Panc1 (cell line): ENCODE results near the gene RHOH. TPM values are rescaled to one million over a fixed set of nuclear protein-coding genes. Genes with fewer than 3 reads are reported as not detected.

Experiments
- ATAC-seq: fragments of 200-7000 bp; cut with Tn5 transposase; 2 replicates; pipeline ENCODE4 v1.9.1; 2020; ENCODE audit warnings: mild to moderate bottlenecking, moderate library complexity
- BruUV-seq: library from RNA; stranded (reverse); fragments of 400-500 nt; replicated peaks from 2 replicates; lab custom pipeline; 2021; lab: Mats Ljungman, UMichigan
- CTCF ChIA-PET: fragments of 300-600 bp; sonication (Branson Sonifier 250); formaldehyde crosslinking; loops from one replicate; lab custom pipeline; 2022; ENCODE audit warnings: antibody characterized with exemption; lab: Charles Lee
- POLR2A ChIA-PET: fragments of 300-600 bp; sonication (Branson Sonifier 250); formaldehyde crosslinking; loops from one replicate; lab custom pipeline; 2022; ENCODE audit warnings: antibody characterized with exemption; lab: Charles Lee
- DNase-seq: peaks from one replicate; pipeline ENCODE4 v3.0.0-alpha.2; 2010; ENCODE audit warnings: low read depth, low spot score
- H3K27ac ChIP-seq: 2 replicates; pipeline ENCODE4 v1.5.1; 2011; ENCODE audit warnings: mild to moderate bottlenecking, low read length, inconsistent platforms
- H3K27me3 ChIP-seq: fragments of 200-500 bp; sonication (Bioruptor generic); 2 replicates; pipeline ENCODE4 v1.6.0; 2014; ENCODE audit warnings: low read length, inconsistent platforms; ENCODE audit not compliant: control insufficient read depth, insufficient read depth
- H3K36me3 ChIP-seq: fragments of 200-500 bp; sonication (Bioruptor generic); 2 replicates; pipeline ENCODE4 v1.5.1; 2014; ENCODE audit warnings: inconsistent platforms, mild to moderate bottlenecking, low read length, moderate library complexity; ENCODE audit not compliant: control insufficient read depth, insufficient read depth
- H3K4me1 ChIP-seq: 2 replicates; pipeline ENCODE4 v1.5.1; 2011; ENCODE audit warnings: inconsistent platforms, mild to moderate bottlenecking, low read length, moderate library complexity; ENCODE audit not compliant: control insufficient read depth, insufficient read depth
- H3K4me3 ChIP-seq, 2 experiments: 2 replicates each; pipeline ENCODE4 v1.5.1; 2011 to 2012; ENCODE audit warnings: low read depth in 2 of 2, low read length in 2 of 2, mild to moderate bottlenecking in 2 of 2, inconsistent platforms in 1 of 2, moderate library complexity in 1 of 2
- H3K9me3 ChIP-seq: fragments of 200-500 bp; sonication (Bioruptor generic); 2 replicates; pipeline ENCODE4 v1.5.1; 2014; ENCODE audit warnings: low read depth, mild to moderate bottlenecking, inconsistent platforms, low read length, moderate library complexity; ENCODE audit not compliant: control insufficient read depth, insufficient read depth
- POLR2AphosphoS5 ChIP-seq: IDR thresholded peaks from 2 replicates; pipeline ENCODE4 v1.6.1; 2012; ENCODE audit warnings: mild to moderate bottlenecking, low read depth, low read length, moderate library complexity
- SIN3A ChIP-seq: IDR thresholded peaks from 2 replicates; pipeline ENCODE4 v1.6.1; 2012; ENCODE audit warnings: low read depth, mild to moderate bottlenecking, low read length, moderate library complexity, borderline replicate concordance; ENCODE audit not compliant: insufficient read depth
- TCF7L2 ChIP-seq: IDR thresholded peaks from 2 replicates; pipeline ENCODE4 v1.6.1; 2011; ENCODE audit warnings: mild to moderate bottlenecking, low read depth, low read length, inconsistent platforms
- in situ Hi-C: cut with HindIII; loops from 2 replicates; pipeline ENCODE4 v1.10.0; 2016; ENCODE audit warnings: low sequenced_read_pairs, low pct_unique_long_range_greater_than_20kb
- intact Hi-C: fragments of 100-400 bp; cut with micrococcal nuclease; formaldehyde crosslinking; loops from one replicate; pipeline ENCODE4 v1.10.0; 2022; ENCODE audit not compliant: unreplicated experiment
- total RNA-seq: library from RNA; stranded (reverse); gene quantifications from one replicate; pipeline ENCODE4 v1.2.1, GENCODE V29; 2021; ENCODE audit not compliant: unreplicated experiment
- TF ChIP-seq, protein P1 (sequence below), 2 experiments: IDR thresholded peaks; 2 replicates each; pipeline ENCODE4 v1.6.1; 2011 to 2012; ENCODE audit warnings: low read depth in 2 of 2, control low read depth in 1 of 2, low read length in 1 of 2, mild to moderate bottlenecking in 1 of 2, moderate library complexity in 1 of 2; ENCODE audit not compliant: insufficient read depth in 1 of 2
- TF ChIP-seq, protein P2 (sequence below): fragments of 450-650 bp; IDR thresholded peaks from 2 replicates; pipeline ENCODE4 v1.5.1; 2017; ENCODE audit warnings: mild to moderate bottlenecking

Gene RHOH
- total RNA-seq, 1 experiment from 2014 or later: 1.2 TPM

DNA sequence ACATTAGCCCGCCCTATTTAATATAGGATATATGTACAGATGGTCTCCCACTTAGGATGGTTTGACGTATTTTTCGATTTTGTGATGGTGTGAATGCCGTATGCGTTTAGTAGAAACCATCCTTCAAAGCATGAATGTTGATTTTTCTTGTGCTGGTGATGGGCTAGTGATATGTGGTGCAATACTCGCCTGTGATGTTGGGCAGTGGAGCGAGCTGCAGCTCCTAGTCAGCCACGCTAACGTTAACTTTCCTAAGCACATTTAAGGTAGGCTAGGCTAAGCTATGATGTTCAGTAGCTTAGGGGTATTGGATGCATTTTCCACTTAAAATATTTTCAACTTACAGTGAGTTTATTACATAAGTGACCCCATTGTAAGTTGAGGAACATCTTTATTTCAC lies 36.6 kb upstream of the RHOH start:
- in situ Hi-C loops: no loop called here
- Histone ChIP-seq H3K27ac (no peak overlapping the region), H3K4me1 (no peaks in the 10 kb centered on the region), H3K27me3 (no peaks in the 10 kb centered on the region), H3K36me3 (no peaks in the 10 kb centered on the region), H3K9me3 (no peaks in the 10 kb centered on the region), H3K4me3 (no peak overlapping the region)
- CTCF ChIA-PET: no interaction called here
- no peak for ATAC-seq
- no TSS peak for BruUV-seq
- POLR2A ChIA-PET: interaction anchor here (0.6 kb wide), 1 partner anchor 394 kb away, joined by 4 read pairs; no protein-coding TSS in a partner anchor
- no peak for DNase-seq
- TF ChIP-seq SIN3A (no peak), POLR2AphosphoS5 (no peak), TCF7L2 (no peak)
- TF ChIP-seq, protein P1, sequence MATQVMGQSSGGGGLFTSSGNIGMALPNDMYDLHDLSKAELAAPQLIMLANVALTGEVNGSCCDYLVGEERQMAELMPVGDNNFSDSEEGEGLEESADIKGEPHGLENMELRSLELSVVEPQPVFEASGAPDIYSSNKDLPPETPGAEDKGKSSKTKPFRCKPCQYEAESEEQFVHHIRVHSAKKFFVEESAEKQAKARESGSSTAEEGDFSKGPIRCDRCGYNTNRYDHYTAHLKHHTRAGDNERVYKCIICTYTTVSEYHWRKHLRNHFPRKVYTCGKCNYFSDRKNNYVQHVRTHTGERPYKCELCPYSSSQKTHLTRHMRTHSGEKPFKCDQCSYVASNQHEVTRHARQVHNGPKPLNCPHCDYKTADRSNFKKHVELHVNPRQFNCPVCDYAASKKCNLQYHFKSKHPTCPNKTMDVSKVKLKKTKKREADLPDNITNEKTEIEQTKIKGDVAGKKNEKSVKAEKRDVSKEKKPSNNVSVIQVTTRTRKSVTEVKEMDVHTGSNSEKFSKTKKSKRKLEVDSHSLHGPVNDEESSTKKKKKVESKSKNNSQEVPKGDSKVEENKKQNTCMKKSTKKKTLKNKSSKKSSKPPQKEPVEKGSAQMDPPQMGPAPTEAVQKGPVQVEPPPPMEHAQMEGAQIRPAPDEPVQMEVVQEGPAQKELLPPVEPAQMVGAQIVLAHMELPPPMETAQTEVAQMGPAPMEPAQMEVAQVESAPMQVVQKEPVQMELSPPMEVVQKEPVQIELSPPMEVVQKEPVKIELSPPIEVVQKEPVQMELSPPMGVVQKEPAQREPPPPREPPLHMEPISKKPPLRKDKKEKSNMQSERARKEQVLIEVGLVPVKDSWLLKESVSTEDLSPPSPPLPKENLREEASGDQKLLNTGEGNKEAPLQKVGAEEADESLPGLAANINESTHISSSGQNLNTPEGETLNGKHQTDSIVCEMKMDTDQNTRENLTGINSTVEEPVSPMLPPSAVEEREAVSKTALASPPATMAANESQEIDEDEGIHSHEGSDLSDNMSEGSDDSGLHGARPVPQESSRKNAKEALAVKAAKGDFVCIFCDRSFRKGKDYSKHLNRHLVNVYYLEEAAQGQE (IDR thresholded peaks at IDR 0.05; ENCODE audit: insufficient read depth in 1 of 2, low read depth in 2 of 2, low read length in 1 of 2): no peak
- TF ChIP-seq, protein P2, sequence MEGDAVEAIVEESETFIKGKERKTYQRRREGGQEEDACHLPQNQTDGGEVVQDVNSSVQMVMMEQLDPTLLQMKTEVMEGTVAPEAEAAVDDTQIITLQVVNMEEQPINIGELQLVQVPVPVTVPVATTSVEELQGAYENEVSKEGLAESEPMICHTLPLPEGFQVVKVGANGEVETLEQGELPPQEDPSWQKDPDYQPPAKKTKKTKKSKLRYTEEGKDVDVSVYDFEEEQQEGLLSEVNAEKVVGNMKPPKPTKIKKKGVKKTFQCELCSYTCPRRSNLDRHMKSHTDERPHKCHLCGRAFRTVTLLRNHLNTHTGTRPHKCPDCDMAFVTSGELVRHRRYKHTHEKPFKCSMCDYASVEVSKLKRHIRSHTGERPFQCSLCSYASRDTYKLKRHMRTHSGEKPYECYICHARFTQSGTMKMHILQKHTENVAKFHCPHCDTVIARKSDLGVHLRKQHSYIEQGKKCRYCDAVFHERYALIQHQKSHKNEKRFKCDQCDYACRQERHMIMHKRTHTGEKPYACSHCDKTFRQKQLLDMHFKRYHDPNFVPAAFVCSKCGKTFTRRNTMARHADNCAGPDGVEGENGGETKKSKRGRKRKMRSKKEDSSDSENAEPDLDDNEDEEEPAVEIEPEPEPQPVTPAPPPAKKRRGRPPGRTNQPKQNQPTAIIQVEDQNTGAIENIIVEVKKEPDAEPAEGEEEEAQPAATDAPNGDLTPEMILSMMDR: no peak
- intact Hi-C loops: no loop called here

DNA sequence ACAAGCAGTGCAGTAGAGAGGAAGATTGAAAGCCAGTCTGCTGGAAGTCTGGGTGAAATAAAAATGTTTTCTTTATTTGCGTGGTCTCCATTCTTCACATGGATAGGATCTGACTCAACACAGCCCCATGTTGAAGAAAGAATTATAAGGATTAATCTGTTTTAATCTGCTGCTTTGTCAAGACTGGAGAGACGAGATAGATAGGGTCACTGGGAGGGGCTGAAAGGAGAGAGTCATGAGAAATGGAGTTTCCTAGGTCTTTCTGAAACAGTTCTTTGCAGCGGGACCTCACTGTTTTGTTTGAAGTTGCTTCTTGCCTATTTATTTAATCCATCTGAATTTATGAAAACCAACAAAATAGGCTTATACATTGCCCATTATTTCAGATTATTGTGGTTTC lies 32.4 kb upstream of the RHOH start:
- H3K36me3 ChIP-seq: no peaks in the 10 kb centered on the region
- no TSS peak for BruUV-seq
- no peaks in the 10 kb centered on the region for H3K4me1 ChIP-seq
- no peaks in the 10 kb centered on the region for H3K27me3 ChIP-seq
- intact Hi-C loops (no loop called here), in situ Hi-C loops (no loop called here)
- CTCF ChIA-PET: no interaction called here
- POLR2A ChIA-PET: no interaction called here
- no peak for TF ChIP-seq SIN3A
- no peak for TF ChIP-seq POLR2AphosphoS5
- TF ChIP-seq TCF7L2: no peak
- TF ChIP-seq, protein P1 (IDR thresholded peaks at IDR 0.05; ENCODE audit: insufficient read depth in 1 of 2, low read depth in 2 of 2, low read length in 1 of 2): no peak
- TF ChIP-seq, protein P2: no peak
- DNase-seq (no peak), ATAC-seq (no peak)
- H3K9me3 ChIP-seq: peaks cover 7% of the 10 kb centered on the region; the same call in 1 of the 2 replicates
- H3K4me3 ChIP-seq: no peak overlapping the region
- no peak overlapping the region for H3K27ac ChIP-seq
